T-helper 2 cell treated with Interferon-gamma antibody and Interleukin-4, amounts not matched to agents 5 μg/mL and 100 μg/mL, for 36 hours (primary cell): ENCODE measurements around the gene GLP2R.

Source experiments
- DNase-seq: peaks from one replicate; pipeline ENCODE4 v3.0.0; 2021; ENCODE audit warnings: low spot score
- H3K27ac Mint-ChIP-seq: one replicate; pipeline ENCODE4 v1.8.0; 2021; ENCODE audit warnings: mild to moderate bottlenecking, mixed read lengths
- H3K27me3 Mint-ChIP-seq: one replicate; pipeline ENCODE4 v1.8.0; 2021; ENCODE audit warnings: low read depth, mixed read lengths
- H3K36me3 Mint-ChIP-seq: one replicate; pipeline ENCODE4 v1.8.0; 2021; ENCODE audit warnings: low read depth, mixed read lengths
- H3K4me1 Mint-ChIP-seq: one replicate; pipeline ENCODE4 v1.8.0; 2021; ENCODE audit warnings: low read depth, mixed read lengths
- H3K4me3 Mint-ChIP-seq: one replicate; pipeline ENCODE4 v1.8.0; 2022; ENCODE audit warnings: mild to moderate bottlenecking, moderate library complexity, mixed read lengths
- H3K9me3 Mint-ChIP-seq: one replicate; pipeline ENCODE4 v1.8.0; 2021; ENCODE audit warnings: mixed read lengths

GLP2R gene

GRCh38 chr17:9905078-9905415 lies 79.3 kb downstream of the GLP2R start, which contains the start of gene RCVRN:
TSS of gene RCVRN (minus strand) at chr17:9905271. CDS start at chr17:9905180, 91 bp downstream.
- no peaks in the 10 kb centered on the region for H3K9me3 Mint-ChIP-seq
- no peak within 1 kb of the TSS for H3K27ac Mint-ChIP-seq
- DNase-seq = no peak
- no peaks in the 10 kb centered on the region for H3K27me3 Mint-ChIP-seq
- H3K36me3 Mint-ChIP-seq = no peaks in the 10 kb centered on the region
- H3K4me3 Mint-ChIP-seq = no peak within 1 kb of the TSS
- H3K4me1 Mint-ChIP-seq = no peaks in the 10 kb centered on the region

DNA sequence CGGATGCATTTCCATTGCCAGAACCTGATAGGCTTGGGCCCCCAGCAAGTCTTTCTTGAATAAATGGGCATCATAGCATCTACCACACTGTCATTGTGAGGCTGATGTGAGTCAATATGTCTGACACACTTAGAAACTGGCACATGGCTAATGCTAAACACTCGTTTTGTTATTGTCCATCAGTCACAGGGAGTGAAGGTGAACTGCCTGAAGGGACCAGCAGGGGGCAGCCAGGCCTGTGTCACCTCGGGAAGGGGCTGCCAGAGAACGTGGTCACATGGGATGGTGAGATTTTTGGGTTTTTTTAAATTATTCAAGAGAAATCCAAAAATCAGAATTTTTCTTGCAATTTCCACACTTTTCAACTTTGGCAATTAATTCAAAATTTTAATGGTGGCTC lies 80.2 kb downstream of the GLP2R start:
- no peaks in the 10 kb centered on the region for H3K9me3 Mint-ChIP-seq
- no peak overlapping the region for H3K27ac Mint-ChIP-seq
- DNase-seq = no peak
- no peak overlapping the region for H3K4me3 Mint-ChIP-seq
- no peaks in the 10 kb centered on the region for H3K4me1 Mint-ChIP-seq
- no peaks in the 10 kb centered on the region for H3K27me3 Mint-ChIP-seq
- H3K36me3 Mint-ChIP-seq = no peaks in the 10 kb centered on the region

- no peak for DNase-seq
- Mint-ChIP-seq H3K36me3 (no peaks in the 10 kb centered on the region), H3K27me3 (no peaks in the 10 kb centered on the region)
Observed at GRCh38 chr17:9906616-9907015, 80.9 kb downstream of the GLP2R start.

DNA sequence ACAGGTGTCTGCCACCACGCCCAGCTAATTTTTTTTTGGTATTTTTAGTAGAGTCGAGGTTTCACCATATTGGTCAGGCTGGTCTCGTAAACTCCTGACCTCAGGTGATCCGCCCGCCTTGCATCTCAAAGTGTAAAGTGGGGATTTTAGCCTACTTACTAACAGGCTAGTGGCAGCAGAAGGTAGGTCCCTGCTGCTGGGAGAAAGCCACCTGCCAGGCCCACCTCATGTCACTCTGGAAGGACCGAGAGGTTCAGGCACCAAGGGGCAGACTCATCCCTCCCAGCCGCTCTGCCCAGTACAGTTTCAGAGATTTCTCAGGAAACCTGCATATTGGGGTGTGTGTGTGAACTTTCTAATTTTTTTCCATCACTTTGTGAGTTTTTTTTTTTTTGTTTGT lies 81.4 kb downstream of the GLP2R start:
- Mint-ChIP-seq H3K27ac (no peak overlapping the region), H3K36me3 (no peaks in the 10 kb centered on the region), H3K4me1 (no peaks in the 10 kb centered on the region), H3K9me3 (no peaks in the 10 kb centered on the region), H3K27me3 (no peaks in the 10 kb centered on the region), H3K4me3 (no peak overlapping the region)
- no peak for DNase-seq

More at GRCh38 chr17:9906616-9907015, 80.9 kb downstream of the GLP2R start:
- Mint-ChIP-seq H3K4me1 (no peaks in the 10 kb centered on the region), H3K9me3 (no peaks in the 10 kb centered on the region), H3K27ac (no peak overlapping the region), H3K4me3 (no peak overlapping the region)

DNA sequence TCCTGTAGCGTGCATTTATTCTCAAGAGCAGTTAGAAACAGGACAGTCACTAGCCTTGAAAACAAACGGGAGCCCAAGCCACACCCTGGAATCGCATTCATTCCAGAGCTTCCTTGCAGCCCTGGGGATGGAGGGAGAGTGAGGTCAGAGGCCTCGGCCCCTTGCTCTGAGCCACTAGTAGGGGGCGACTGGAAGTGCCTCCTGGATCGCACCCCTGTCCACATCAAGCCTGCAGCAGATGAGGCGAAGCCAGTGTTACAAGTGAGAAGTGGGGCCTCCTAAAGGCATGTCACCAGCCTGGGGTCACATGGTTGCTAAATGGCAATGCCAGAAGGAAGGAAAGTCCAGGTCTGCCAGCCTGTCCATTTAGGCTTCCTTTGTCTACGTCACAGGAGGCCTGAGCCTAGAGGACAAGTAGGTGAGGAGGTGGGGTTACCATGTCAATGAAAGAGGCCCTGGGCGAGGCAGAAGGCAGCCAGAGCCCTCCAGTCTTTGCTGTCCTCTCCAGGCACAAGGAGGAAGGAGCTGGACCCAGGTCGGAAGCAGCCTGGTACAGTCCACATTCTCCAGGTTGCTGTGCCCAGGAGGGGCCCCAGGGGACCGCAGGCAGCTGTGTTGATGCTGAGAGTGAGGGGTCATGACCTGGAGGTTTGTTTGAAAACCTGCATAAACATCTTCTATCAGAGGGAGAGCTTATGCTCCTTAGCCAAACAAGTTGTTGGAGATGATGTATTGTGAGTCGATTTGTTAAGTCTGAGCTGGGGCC lies 82.3 kb downstream of the GLP2R start:
- H3K9me3 Mint-ChIP-seq = no peaks in the 10 kb centered on the region
- no peak for DNase-seq
- no peaks in the 10 kb centered on the region for H3K4me1 Mint-ChIP-seq
- H3K27me3 Mint-ChIP-seq = no peaks in the 10 kb centered on the region
- no peak overlapping the region for H3K4me3 Mint-ChIP-seq
- H3K36me3 Mint-ChIP-seq = no peaks in the 10 kb centered on the region
- H3K27ac Mint-ChIP-seq = no peak overlapping the region

DNA sequence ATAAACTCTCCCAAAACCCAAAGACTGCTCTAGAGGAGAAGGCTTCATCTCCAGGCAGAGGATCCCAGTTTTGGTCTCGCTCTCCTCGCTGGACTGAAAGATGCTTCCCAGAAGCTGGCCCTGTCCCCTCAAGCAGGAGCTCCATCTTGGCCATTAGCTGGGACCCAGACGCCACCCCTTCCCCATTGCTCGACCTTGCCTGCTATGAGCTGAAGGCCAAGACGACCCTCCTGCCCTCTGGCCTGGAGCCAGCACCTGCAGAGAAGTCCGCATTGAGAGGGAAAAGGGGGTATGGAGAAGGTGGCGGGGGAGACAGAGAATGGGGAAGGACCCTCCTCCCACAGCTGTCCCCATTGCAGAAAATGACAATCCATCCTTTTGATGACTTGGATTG lies 82.9 kb downstream of the GLP2R start:
- Mint-ChIP-seq H3K27ac (no peak overlapping the region), H3K36me3 (no peaks in the 10 kb centered on the region), H3K4me1 (no peaks in the 10 kb centered on the region), H3K27me3 (no peaks in the 10 kb centered on the region), H3K9me3 (no peaks in the 10 kb centered on the region), H3K4me3 (no peak overlapping the region)
- DNase-seq = no peak

DNA sequence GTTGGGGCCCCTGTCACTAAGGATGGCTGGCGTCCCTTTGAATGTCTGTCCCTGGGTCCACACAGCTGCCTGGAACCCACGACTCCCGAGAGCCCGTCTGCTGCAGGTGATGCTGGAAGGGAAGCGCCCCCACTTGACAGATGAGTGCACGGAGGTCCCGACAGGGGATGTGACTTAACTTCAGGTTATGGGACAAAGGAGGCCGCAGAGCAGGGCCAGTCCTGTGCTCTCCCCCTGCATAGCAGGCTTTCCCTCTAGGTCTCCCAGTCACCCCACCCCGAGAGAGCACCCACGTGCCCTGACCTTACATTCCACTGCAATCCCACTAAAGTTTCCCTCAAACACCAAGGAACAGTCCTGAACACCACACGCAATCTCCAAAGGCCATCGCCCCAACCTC lies 85.4 kb downstream of the GLP2R start:
- H3K27ac Mint-ChIP-seq = no peak overlapping the region
- no peaks in the 10 kb centered on the region for H3K9me3 Mint-ChIP-seq
- H3K4me1 Mint-ChIP-seq = no peaks in the 10 kb centered on the region
- no peak overlapping the region for H3K4me3 Mint-ChIP-seq
- DNase-seq = no peak
- H3K27me3 Mint-ChIP-seq = no peaks in the 10 kb centered on the region
- no peaks in the 10 kb centered on the region for H3K36me3 Mint-ChIP-seq

DNA sequence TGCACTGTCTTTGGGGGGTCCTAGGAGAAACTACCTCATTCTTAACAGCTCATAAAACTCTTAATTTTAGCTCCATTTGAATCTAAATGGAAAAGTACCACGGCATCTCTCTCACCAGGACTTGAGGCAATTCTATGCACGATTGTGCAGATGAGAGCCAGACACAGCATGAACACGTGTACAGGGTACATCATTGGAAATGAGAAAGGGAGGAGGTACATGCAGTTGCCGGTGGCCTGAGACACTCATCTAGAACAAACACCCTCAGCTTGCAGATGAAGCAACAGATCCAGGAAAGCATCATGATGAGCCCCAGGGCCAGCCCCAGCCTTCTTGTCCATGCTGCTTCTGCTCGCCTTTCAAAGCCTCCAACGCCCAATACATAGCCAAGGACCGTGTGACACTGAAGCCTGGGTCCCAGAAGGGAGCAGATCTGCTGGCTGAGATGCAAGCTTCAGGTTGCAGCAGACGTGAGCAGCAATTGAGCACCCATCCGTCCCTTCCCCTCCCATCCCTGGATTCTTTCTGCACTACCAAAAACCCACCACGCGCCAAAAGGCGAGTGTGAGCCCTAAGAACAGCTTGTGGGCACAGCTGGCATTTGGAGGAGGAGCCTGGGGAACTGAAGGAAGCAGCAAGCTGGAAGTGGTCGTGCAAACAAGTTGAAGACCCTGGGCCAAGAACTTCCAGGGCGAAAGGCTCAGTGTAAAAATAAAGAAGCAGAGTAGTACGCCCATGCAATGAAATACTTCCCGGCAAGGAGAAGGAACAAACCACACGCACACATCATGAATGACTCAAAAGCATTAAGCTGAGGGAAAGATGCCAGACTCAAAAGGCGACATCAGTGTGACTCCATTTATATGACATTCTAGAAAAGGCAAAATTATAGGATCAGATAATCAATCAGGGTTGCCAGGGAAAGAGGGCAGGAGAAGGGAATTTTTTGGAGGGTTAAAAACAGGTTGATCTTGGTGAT lies 86.7 kb downstream of the GLP2R start:
- no peaks in the 10 kb centered on the region for H3K9me3 Mint-ChIP-seq
- H3K36me3 Mint-ChIP-seq = no peaks in the 10 kb centered on the region

GRCh38 chr17:9913476-9913875 lies 87.8 kb downstream of the GLP2R start:
- H3K36me3 Mint-ChIP-seq = no peaks in the 10 kb centered on the region

More for the DNA sequence above, 86.7 kb downstream of the GLP2R start:
- no peak overlapping the region for H3K4me3 Mint-ChIP-seq
- DNase-seq = no peak
- no peak overlapping the region for H3K27ac Mint-ChIP-seq
- H3K4me1 Mint-ChIP-seq = no peaks in the 10 kb centered on the region
- no peaks in the 10 kb centered on the region for H3K27me3 Mint-ChIP-seq

DNA sequence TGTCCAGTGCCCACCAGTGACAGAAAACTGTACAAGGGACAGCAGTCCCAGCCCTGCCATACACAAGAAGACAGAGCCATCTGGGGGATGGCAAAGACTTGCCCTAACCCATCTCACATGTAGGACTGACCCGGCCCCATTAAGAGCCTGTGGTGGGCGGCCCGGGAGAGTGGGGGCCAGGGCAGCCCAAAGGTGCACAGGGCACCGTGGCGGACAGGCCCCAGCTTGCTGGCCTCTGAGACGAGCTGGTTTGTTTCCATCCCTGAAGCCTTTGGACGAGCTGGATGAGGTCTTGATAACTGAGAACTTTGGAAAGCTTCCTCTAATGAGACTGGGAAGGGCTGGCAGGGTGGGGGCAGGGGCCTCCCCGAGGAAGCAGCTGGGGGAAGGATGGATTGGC lies 90.4 kb downstream of the GLP2R start:
- no peak overlapping the region for H3K4me3 Mint-ChIP-seq
- no peaks in the 10 kb centered on the region for H3K36me3 Mint-ChIP-seq
- no peaks in the 10 kb centered on the region for H3K4me1 Mint-ChIP-seq
- no peak for DNase-seq
- no peak overlapping the region for H3K27ac Mint-ChIP-seq
- no peaks in the 10 kb centered on the region for H3K27me3 Mint-ChIP-seq
- no peaks in the 10 kb centered on the region for H3K9me3 Mint-ChIP-seq

More at GRCh38 chr17:9913476-9913875, 87.8 kb downstream of the GLP2R start:
- Mint-ChIP-seq H3K27ac (no peak overlapping the region), H3K4me1 (no peaks in the 10 kb centered on the region), H3K27me3 (no peaks in the 10 kb centered on the region), H3K9me3 (no peaks in the 10 kb centered on the region), H3K4me3 (no peak overlapping the region)
- no peak for DNase-seq

DNA sequence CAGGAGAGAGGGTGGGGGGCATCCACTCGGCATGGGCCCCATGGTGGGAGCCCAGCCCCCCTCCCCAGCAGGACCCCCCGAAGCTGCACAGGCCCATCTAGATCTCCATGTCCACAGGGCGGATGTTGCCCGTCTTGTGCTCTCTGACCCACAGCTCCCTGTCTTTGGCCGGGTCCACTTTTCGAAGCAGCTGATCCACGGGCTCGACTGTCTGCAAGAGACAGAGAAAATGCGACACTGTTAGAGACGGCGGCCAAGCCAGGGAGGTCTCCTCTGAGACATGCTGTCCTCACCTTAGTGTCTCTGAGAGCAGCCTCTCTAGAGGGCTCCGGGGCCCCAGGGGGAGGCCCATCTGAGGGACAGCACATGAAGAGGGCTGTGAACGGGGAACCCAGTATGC lies 91.4 kb downstream of the GLP2R start:
- no peaks in the 10 kb centered on the region for H3K9me3 Mint-ChIP-seq
- H3K27me3 Mint-ChIP-seq = no peaks in the 10 kb centered on the region
- H3K27ac Mint-ChIP-seq = no peak overlapping the region
- DNase-seq = no peak
- H3K4me1 Mint-ChIP-seq = no peaks in the 10 kb centered on the region
- no peaks in the 10 kb centered on the region for H3K36me3 Mint-ChIP-seq
- H3K4me3 Mint-ChIP-seq = no peak overlapping the region

DNA sequence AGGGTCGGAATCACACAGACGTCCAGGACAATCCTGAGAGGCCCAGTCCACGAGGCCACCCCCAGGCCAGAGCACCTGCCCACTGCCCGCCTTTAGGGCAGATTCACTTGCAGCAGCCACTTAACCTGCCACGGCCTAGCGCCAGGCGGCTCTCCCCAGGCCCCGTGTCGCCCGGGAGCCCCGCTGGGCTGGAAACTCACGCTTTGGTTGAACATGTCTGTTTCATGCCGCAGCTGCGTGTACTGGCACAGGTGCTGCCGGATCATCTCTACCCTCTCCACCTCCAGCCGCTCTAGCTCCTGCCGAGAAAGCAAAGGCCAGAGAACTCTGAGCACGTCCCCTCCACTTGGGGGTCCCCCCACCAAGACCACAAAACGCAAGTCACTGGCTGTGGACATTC lies 92.1 kb downstream of the GLP2R start:
- Mint-ChIP-seq H3K27ac (no peak overlapping the region), H3K27me3 (no peaks in the 10 kb centered on the region), H3K36me3 (no peaks in the 10 kb centered on the region), H3K9me3 (no peaks in the 10 kb centered on the region), H3K4me3 (no peak overlapping the region), H3K4me1 (no peaks in the 10 kb centered on the region)
- DNase-seq = no peak

- no peak for DNase-seq
- Mint-ChIP-seq H3K4me3 (no peak overlapping the region), H3K4me1 (no peaks in the 10 kb centered on the region), H3K36me3 (no peaks in the 10 kb centered on the region), H3K9me3 (no peaks in the 10 kb centered on the region), H3K27me3 (no peaks in the 10 kb centered on the region), H3K27ac (no peak overlapping the region)
Observed at GRCh38 chr17:9918352-9918751, 92.6 kb downstream of the GLP2R start.

DNA sequence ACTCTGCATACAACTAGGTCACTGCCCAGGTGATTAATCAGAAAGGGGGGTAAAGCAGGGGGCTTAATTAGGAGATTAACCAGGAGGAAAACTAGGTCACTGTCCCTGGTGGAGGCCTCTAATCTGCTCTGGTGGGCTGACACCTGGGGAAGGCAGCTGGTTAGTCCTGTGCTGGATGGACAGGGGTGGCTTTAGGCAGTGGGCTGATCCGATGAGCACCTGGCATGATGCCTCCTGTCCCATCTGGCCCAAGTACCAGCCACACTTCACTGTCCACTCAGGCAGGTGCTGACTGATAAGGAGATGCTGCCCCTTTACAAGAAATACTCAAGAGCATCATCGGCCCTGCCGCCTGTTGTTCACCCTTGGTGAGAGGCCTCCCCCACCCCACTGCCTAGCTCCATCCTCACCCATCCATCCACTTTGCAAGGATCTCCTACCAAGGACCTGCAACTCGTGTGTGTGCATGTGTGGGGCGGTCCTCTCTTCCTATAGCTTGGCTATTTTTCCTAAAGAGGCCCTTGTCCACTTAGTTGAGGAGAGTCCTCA lies 93.2 kb downstream of the GLP2R start:
- H3K27me3 Mint-ChIP-seq = no peaks in the 10 kb centered on the region
- H3K4me1 Mint-ChIP-seq = no peaks in the 10 kb centered on the region
- H3K9me3 Mint-ChIP-seq = no peaks in the 10 kb centered on the region
- no peak overlapping the region for H3K4me3 Mint-ChIP-seq
- no peak overlapping the region for H3K27ac Mint-ChIP-seq
- no peak for DNase-seq
- H3K36me3 Mint-ChIP-seq = no peaks in the 10 kb centered on the region
